DOHH2 (cell line): ENCODE data around the gene HDAC4.

Experiments used
- EZH2phosphoT487 ChIP-seq: fragments of 200-600 bp; sonication (generic); IDR thresholded peaks from 2 replicates; pipeline ENCODE4 v1.6.1; 2017; ENCODE audit warnings: borderline replicate concordance, mild to moderate bottlenecking, antibody characterized with exemption, low read length, moderate library complexity, mixed read lengths
- TF ChIP-seq, protein P1 (sequence below): fragments of 200-600 bp; sonication (generic); IDR thresholded peaks from one replicate; pipeline ENCODE4 v1.5.1; 2014; ENCODE audit warnings: antibody characterized with exemption, mild to moderate bottlenecking, low read depth, low read length; ENCODE audit not compliant: poor library complexity, severe bottlenecking

DNA sequence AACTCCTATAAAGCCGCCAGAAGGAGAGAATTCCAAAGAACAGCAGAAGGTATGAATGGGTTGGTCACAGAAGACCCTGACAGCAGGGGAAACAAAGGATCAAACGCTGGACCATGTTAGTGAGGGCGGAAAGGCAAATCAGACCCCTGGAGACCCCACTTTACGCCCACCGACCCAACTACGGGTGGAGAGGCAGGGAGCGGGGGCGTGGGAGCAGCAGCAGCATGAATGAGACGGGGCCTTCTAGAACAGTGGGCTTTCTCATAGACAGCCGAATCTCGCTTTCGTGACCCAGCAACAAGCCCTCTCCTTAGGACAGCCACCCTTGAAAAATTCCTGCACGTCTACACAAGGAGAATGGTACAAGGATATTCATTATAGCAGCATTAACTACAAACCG is 191.0 kb downstream of the HDAC4 start:
- TF ChIP-seq EZH2phosphoT487, result no peak
- TF ChIP-seq, protein P1, sequence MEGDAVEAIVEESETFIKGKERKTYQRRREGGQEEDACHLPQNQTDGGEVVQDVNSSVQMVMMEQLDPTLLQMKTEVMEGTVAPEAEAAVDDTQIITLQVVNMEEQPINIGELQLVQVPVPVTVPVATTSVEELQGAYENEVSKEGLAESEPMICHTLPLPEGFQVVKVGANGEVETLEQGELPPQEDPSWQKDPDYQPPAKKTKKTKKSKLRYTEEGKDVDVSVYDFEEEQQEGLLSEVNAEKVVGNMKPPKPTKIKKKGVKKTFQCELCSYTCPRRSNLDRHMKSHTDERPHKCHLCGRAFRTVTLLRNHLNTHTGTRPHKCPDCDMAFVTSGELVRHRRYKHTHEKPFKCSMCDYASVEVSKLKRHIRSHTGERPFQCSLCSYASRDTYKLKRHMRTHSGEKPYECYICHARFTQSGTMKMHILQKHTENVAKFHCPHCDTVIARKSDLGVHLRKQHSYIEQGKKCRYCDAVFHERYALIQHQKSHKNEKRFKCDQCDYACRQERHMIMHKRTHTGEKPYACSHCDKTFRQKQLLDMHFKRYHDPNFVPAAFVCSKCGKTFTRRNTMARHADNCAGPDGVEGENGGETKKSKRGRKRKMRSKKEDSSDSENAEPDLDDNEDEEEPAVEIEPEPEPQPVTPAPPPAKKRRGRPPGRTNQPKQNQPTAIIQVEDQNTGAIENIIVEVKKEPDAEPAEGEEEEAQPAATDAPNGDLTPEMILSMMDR, result no peak
